T47D (cell line): ENCODE results near the gene GAS6.

Experiments
- DNase-seq, 2 experiments: peaks; one replicate each; pipeline versions ENCODE4 v3.0.0 to v3.0.0-alpha.2; 2011 to 2012; ENCODE audit warnings: low read depth in 1 of 2, low spot score in 1 of 2
- JUND ChIP-seq: IDR thresholded peaks from 2 replicates; pipeline ENCODE4 v1.6.1; 2012; ENCODE audit warnings: low read depth
- in situ Hi-C: cut with HindIII; loops from 2 replicates; pipeline ENCODE4 v1.10.0; 2016; ENCODE audit warnings: low sequenced_read_pairs, low pct_unique_long_range_greater_than_20kb

Gene GAS6

DNA sequence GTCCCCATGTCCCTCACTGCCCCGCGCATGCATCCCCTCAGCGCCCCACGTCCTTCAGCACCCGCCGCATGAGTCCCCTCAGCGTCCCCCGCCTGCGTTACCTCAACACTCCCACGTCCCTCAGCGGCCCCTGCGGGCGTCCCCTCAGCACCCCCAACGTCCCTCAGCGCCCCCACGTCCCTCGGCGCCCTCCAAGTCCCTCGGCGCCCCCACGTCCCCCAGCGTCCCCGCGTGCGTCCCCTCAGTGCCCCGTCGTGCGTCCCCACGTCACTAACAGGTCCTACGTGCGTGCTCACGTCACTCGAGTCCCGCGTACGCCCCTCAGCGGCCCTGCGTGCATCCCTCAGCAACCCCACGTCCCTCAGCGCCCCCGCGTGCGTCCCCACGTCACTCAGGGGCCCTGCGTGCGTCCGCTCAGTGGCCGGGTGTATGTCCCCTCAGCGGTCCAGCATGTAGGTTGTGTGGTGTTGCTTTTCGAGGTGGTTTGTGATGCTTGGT is 19.5 kb upstream of the GAS6 start:
- in situ Hi-C loops, result no loop called here
- no peak for TF ChIP-seq JUND
- no peak for DNase-seq

DNA sequence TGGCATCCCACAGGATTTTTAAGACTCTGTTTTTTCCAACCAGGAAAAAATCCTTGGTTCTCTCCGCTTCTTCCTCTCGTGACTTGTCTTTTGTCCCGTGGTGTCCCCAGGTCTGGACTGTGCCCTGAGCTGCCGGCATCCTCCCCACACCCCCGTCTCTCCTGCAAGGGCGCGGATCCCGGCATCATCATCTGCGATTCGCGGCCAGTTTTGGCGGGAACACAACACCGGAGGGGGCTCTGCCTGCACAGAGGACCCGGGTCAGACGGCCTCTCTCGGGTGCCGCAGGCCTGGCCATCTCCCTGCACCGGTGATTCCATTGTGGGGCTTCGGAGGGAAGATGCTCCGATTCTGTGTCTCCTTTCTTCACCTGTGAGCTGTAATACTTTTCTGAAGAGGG is 18.8 kb upstream of the GAS6 start:
- no peak for DNase-seq
- in situ Hi-C loops, result no loop called here
- no peak for TF ChIP-seq JUND

DNA sequence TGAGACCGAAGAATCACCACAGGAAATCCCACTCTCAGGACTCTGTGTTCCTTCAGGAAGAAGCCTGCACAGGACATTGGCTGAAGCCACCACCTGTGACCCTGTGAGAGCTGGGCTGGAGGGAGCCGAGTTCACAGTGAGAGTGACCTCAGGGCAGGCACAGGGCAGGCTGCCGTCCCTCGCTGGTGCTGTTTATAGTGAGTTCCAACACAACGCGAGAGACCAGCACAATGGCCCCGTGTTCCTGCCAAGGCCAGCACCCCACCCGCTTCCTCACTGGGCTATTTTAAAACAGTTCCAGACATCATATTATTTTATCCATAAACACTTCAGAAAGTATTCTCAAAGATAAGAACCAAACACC is 18.4 kb upstream of the GAS6 start:
- no peak for TF ChIP-seq JUND
- in situ Hi-C loops, result no loop called here
- no peak for DNase-seq

DNA sequence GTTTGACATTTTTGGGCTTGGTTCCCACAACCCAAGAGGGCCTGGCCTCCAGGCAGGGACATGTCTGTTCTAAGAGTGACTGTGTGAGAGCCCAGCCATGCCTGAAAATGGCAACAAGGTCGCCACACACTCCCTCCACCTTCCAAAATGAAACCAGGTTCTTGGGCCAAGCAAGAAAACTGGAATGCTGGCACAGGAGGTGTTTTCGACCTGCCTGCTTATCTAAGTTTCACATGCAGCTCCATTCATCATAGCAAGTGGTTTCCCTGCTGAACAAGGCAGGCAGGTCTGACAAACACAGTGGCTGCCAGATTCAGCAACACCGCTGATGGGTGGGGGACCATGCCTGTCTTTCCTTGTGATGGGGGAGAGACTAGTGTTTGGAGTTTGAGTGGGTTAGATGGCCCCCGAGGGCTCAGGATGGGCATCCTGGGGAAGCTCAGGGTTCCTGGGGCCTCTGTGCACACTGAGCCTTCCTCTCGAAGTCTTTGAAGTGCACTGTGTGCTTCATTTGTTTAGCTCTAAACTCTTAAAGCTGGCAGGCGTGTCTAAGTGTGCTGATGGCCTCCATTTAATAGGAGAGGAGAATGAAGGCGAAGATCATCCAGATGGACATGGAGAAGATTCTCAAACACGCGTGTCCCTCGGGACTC is 17.9 kb upstream of the GAS6 start:
- no peak for TF ChIP-seq JUND
- in situ Hi-C loops, result no loop called here
- no peak for DNase-seq

DNA sequence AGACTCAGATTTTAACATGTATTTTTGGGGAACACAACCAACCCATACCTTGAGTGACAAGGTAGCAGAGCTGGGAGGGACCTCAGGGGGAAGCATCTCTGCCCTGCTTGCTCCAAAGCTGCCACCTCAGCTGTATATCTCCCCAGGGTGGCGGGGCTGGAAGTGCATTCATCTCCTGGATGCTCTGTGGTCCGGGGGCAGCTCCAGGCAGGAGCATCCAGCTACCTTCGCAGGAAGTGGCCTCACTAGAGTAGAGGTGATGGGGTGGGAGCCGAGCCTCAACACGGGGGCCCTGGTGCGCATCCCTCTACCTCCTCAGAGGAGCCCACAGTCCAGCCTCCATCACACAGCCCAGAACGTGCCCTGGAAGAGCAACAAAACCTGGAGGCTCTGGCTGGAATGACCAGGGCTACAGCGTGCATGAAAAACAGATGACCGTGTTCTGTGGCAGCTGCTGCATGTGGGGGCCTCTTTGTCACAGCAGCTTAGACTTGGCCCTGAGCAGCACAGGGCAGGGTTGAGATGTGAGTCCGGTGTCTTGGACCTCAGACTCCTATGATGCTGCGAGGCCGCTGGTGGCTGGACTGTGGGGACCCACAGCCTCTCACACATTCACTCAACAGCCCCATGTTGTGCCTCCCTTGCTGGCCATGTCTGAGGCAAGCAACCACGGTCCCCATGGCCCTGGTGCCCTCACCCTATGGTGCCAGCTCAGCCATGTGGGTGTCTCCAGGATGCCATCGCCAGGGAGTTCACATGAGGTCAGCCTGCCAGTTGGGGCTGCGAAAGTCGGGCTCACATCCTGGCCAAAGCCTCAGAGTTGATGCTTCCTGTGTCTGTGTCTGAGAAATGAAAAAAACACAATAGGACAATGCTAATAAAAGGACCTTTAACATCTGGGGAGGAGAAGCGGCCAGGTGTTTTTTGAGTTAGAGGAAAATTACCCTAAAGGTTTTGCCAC is 17.1 kb upstream of the GAS6 start:
- DNase-seq, result no peak
- in situ Hi-C loops, result no loop called here
- TF ChIP-seq JUND, result no peak

DNA sequence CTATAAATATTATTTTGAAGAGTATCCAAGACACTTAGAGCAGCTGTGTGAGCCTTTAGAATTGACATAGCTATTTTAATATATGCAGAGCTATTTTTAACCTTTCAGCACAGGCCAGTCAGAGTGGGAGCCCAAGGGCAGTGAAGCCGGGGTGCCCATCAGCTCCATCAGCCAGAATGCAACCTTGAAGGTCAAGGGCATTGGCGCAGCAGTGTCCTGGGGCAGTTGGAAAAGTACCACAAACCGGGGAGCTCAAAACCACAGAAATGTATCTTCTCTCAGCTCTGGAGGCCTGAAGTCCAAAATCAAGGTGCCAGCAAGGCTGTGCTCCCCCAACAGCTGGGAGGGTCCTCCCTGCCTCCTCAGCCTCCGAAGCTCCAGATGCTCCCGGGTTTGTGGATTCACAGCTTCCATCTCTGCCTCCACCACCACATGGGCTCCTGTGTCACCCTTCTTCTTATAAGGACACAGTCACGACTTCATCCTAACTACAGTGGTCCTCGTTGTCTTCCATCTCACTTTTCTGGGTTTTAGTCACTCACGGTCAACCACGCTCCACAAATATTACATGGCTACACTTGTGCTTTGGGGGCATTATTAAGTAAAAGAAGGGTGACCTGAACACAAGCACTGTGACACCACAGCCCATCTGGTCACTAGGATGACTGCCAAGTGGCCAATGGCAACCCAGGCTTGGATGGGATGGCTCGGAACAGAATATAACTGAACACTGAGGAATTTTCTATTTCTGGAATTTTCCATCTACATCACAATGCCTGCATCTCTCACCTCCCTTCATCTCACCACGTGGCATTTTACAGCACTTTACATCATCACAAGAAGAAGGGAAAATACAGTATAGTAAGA is 15.9 kb upstream of the GAS6 start:
- no peak for DNase-seq
- no peak for TF ChIP-seq JUND
- in situ Hi-C loops, result no loop called here

DNA sequence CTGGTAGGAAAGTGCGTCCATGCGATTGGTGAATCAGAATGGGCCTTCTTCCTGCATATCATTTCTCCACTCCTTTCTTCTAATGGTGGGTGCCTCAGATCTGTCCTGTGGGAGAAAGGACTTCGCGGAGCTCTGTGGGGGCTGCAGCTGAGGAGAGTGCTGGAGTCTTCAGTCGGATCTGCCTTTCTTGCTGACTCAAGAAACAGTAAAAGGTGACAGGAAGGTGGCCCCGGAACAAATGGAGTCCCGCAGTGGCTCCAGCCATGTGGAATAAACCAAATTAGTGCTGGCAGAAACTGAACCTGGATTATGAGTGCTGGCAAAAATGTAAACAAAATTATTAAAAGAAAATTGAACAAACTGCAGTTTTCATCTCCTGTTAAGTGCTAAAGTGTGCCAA is 15.1 kb upstream of the GAS6 start:
- in situ Hi-C loops, result no loop called here
- no peak for TF ChIP-seq JUND
- DNase-seq, result no peak

DNA sequence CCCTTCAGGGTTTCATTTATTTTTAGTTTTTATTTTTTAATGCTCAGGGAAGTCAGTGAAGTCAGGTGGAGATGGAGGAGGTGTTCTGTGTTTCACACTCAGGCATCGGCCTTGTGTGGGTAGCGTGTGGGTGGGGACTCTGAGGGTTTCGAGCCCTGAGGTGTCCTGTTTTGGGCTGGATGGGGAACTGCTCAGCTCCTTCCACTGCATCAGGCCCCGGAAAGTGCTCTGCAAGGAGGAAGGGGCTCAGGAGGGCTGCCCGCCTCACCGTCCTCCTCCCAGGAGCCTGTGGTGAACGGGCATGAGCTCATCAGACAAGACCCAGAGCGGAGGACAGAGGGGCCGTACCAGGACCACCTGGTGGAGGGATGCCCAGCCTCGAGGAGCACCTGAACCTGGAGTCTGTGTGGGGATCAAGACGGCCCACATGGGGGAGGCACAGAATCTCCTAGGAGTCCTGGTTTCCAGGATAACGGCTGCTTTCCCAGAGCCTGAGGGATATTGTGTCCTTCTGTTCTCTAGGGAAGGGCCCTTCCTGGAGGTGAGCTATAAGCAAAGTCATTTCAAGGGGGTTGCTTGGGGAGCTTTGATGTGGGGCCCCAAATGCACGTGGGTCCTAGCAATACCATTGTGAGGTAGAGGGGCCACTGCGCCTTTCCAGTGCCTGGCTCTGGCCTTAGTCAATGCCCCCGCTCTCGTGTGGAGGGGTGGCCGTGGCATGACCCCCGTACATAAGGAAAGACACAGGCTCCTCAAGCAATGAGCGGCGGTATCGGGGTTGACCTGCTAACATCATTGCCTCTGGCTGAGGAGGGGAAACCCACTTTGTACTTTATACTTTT is 13.5 kb upstream of the GAS6 start:
- TF ChIP-seq JUND, result no peak
- no peak for DNase-seq
- in situ Hi-C loops, result no loop called here

DNA sequence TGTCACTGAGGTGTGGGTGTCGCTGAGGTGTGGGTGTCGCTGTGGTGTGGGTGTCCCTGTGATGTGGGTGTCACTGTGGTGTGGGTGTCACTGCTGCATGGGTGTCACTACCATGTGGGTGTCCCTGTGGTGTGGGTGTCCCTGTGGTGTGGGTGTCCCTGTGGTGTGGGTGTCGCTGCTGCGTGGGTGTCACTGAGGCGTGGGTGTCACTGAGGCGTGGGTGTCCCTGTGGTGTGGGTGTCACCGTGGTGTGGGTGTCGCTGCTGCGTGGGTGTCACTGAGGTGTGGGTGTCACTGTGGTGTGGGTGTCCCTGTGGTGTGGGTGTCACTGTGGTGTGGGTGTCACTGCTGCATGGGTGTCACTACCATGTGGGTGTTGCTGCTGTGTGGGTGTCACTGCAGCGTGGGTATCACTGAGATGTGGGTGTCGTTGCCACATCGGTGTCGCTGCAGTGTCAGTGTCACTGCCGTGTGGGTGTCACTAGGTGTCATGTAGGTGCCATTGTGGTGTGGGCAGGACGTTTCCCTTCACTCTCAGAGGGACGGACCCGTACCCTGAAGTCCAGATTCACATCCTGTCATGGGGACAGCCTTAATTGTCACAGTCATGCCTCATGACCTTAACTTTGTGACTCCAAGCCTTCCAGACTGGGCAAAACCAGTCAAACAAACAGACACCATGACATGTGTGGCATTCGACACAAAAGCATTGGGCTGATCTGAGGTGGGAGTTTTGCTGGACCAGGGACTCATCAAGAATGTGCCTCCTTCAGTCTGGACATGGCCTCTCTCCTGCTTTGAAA is 12.7 kb upstream of the GAS6 start:
- in situ Hi-C loops, result no loop called here
- no peak for TF ChIP-seq JUND
- DNase-seq, result no peak

DNA sequence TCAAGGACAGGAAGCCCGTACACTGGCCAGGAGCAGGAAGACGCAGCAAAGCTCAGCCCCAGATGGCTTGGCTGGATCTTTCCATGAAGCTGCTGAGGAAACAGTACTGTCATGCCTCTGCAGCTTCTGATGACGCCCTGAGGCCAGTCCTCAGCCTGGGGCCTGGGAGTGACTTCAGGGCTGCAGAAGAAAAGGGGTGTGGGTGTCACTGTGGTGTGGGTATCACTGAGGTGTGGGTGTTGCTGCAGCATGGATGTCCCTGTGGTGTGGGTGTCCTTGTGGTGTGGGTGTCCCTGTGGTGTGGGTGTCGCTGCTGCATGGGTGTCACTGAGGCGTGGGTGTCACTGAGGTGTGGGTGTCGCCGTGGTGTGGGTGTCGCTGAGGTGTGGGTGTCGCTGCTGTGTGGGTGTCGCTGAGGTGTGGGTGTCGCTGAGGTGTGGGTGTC is 12.0 kb upstream of the GAS6 start:
- no peak for DNase-seq
- TF ChIP-seq JUND, result no peak
- in situ Hi-C loops, result no loop called here

DNA sequence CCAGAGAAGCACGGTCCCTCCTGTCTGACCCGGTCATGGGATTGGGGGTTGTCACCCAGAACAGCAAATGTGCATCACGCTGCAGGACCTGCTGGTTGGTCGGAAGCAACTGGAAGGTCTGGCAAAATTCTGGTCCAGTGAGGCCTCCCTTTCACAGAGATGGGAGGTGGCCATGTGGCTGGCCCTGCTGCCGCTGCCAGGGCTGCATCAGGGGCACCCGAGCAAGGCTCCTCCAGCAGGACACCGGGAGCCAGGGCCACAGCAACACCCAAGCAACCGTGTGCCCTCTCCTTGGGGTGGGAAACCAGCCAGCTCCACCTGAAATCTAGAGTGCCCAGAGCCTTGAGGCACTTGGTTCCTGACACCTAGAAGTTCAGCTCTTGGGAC is 11.5 kb upstream of the GAS6 start:
- no peak for DNase-seq
- TF ChIP-seq JUND, result no peak
- in situ Hi-C loops, result no loop called here
